NCI-H1694 (cell line): ENCODE data around the gene APOBEC3B.
"Not testable (repeated sequence)": the region's sequence is repeated elsewhere in the genome, so short reads cannot be mapped to it uniquely, and the experiment has no call there.

Experiments
- DNase-seq: peaks from one replicate; lab custom pipeline; 2025; lab: John Stamatoyannopoulos, UW

The APOBEC3B gene

DNA sequence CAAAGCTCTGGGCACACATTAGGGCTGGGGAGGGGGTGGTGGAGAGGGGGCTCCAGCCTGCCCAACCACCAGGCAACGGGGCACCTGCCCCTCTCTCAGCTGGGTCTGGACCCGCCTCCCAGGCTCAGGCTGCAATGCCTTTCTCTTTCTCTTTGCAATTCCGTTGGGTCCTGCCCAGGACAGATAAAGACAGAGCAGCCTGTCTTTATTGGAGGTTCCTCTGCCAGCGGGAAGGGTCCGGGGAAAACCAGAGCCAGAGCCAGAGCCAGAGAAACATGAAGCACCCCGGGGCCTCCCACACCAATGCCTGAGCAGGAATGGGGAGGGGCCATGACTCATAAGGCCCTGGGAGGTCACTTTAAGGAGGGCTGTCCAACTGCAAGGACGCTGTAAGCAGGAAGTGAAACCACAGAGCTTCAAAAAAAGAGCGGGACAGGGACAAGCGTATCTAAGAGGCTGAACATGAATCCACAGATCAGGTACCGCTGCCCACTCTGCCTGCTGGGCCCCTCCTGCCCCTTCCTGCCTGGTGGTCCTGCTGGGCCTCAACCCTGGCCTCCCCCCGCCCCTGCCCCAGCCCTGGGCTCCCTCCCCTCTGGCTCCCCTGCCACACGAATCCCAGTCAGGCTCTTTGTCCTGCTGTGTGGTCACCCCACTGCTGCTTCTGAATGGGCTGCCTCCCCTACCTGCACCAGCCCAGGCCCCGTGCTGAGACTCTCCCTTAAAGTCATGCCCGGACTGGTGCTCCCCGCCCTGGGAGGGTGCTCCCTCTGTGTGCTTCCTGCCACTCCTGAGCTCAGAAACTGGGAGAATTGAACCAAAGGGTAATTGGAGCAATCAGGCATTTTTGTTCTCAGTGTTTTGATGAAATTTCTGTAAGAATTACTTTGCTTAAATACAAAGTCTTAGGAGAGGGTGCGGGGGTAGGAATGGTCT is at the start of gene APOBEC3B:
APOBEC3B (plus strand) TSS at position 356 of the 936 bp plus-strand sequence; CDS start at position 463, 107 bp downstream.
- DNase-seq = no peak

DNA sequence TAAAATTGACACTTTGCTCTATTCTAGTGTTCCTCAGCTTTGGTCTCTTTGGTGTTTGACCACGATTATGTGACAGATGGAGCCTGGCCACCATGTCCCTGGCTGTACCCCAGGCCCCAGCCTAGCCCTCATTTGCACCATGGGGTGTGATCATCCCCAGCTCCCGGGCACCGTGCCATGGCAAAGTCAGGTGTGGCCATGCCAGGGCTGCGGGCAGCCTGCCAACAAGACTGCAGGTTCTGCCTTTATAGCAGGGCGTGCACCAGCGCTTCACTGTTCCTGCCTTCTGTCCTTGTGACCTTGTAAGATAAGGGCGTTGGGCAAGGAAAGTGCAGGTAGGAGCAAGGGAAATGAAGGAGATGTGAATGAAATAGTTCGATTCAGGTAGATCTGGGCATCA is 47.1 kb upstream of the APOBEC3B start:
- DNase-seq = peak; percentile 53

DNA sequence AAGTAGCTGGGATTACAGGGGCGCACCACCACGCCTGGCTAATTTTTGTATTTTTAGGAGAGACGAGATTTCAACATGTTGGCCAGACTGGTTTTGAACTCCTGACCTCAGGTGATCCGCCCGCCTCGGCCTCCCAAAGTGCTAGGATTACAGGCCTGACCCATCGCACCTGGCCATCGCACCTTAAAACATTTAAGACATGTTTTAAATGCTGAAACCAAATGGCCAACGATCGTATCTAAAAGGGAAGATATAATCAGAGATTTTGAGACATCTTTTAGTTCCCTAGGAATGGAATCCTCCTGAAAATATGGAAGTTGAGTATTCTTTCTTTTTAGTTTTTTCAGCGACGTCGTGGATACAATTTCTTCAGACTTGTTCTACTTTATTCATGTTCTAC is 46.5 kb upstream of the APOBEC3B start:
- no peak for DNase-seq

DNA sequence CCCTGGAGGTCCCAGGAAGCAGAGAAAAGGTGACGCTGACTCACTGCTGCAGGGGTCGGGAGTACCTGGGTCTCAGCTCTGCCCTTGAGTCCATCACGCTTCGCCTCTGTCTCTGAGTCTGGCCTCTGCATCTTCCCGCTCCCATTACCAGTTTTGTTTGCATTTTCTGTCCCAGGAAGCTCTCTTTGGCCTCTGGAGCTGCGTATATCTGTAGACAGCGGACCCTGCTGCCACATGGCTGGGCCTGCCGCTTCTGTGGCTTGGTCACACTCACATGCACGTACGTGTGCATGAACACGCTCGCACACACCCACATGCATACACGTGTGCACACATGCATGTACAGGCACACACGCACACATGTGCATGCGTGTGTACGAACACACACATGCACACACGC is 45.6 kb upstream of the APOBEC3B start:
- no peak for DNase-seq

DNA sequence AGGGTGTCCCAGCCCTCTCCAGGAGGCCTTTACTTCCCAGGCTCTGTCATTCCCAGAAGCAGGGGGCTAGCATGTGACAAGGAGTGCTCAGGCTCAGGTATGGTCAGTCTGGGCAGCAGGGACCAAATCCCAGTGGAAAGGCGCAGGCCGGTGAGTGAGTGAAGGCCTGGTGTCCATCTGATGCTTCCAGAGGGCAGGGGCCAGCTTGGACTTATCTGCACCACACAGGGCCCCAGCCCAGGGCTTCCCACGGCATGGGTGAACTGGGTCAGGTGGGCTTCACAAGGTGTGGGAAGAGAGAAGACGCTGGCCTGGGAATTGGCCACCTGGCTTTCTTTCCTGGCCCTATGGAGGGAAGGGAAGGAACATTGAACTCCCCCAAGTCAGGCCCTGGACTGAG is 45.1 kb upstream of the APOBEC3B start:
- DNase-seq = no peak

DNA sequence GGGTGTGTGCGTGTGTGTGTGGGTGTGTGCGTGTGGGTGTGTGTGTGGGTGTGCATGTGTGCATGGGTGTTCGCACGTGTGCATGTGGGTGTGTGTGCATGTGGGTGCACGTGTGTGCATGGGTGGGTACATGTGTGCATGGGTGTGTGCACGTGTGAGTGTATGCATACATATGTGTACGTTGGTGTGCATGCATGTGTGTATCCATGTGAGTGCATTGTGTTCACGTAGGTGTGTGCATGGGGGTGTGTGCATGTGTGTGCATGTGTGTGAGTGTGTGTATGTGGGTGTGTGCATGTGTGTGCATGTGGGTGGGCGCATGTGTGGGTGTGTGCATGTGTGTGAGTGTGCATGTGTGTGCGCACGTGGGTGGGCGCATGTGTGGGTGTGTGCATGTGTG is 44.6 kb upstream of the APOBEC3B start:
- no peak for DNase-seq

DNA sequence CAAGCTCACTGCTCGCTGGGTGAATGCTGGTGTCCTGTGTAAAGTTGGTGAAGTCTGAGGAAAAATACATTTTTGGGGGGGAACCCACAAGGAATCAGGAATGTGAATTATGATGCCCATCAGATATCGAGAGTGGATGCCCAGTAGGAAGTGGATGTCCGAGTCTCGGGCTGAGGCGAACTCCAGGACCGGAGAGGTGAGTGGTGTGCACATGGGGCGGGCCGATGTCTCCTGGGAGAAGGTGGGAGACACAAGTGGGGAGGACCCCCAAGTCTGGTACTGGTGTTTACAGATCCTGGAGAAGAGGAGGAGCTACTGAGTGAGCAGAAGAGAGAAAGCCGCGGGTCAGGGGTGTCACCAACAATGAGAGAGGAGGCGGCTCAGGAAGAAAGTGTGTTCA is 43.9 kb upstream of the APOBEC3B start:
- DNase-seq = no peak

DNA sequence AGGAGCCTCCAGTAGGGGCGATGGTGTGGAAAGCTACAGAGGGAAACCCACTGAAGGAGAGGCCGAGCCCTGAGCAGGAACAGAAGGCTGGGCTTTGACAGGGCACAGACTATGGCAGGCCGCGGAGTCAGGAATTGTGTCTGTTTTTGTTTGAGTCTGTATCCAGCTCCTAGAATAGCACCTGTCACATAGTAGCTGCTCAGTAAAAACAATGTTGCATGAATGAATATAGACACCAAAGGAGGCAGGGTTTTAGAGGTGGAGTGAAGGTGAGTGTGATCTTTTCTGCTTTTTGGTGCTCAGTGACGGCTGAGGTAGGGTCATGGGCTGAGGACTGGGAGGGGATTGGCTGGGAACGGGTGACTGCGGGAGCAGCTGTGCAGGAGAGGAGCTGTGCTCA is 43.2 kb upstream of the APOBEC3B start:
- no peak for DNase-seq

DNA sequence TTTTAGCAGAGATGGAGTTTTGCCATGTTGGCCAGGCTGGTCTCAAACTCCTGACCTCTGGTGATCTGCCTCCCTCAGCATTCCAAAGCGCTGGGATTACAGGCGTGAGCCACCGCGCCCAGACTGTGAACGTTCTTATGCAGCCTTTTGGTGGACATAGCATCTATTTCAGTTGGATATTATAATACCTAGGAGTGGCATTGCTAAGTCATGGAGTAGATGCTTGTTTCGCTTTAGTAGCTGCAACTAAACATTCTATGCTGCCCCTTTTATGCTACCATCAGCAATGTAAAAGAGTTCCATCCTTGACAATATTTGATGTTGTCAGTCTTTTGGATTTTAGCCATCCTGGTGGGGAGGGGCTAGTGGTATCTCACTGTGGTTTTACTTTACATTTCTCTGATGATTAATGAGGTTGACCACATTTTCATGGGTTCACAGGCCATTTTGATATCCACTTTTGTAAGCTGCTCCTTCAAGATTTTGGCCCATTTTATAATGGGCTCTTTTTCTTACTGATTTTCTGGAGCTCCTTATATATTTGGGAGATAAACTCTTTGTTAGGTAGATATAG is 41.2 kb upstream of the APOBEC3B start:
- no peak for DNase-seq

DNA sequence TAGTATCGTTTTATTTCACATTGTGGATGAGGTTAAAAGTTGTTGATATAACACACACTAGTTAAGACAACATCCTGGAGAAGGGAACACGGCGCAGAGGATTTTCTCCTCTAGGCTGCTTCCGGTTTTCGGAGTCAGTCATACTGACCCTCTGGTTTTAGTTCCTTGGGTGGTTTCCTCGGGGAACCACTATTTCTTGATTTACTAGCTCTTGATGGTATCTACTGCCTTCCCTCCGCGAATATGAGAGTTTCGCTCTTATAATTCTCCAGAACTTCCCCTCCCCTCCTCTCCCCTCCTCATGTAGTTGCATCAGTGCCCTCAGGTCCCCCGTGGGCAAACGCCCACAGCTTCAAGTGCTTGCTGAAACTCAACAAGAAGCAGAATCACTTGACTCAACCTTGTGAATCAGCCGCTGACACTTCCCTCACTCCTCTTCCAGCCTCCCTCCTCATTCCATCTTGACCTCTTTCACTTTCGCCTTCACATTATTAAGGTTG is 40.6 kb upstream of the APOBEC3B start:
- no peak for DNase-seq

DNA sequence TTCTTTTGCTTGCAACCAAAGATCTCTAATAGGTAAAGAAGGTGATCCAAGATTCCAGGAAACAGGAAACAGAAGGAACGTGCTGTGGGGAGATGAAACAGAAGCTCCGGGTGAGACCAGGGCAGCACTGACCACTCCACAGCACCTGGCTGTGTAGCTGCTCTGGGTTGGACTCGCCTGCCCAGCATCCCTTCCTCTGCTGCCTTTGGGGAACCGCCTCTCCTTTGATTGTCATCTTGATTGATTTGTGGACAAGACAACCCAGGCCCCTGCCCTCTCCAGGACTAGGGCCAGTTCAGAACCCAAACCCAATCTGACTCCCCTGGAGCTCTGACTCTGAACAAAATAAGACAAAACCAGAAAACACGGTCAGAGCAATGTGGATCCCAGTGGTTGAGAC is 39.4 kb upstream of the APOBEC3B start:
- no peak for DNase-seq

DNA sequence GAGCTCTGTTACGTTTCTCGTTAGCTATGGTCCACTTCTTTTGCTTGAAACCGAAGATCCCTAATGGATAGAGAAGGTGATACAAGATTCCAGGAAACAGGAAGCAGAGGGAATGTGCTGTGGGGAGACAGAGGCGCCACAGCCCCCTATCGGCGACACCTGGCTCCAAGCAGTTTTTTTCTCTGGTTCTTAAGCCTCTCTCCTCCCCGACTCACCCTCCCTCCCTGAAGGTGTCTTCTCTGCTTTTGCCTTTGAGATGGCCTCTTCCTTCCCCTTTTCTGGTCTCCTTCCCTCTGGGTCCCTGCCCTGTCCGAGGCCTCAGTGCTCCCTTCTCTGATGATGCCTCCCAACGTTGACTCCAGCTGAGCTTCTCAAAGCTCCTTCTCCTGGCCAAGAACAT is 38.9 kb upstream of the APOBEC3B start:
- DNase-seq = no peak

DNA sequence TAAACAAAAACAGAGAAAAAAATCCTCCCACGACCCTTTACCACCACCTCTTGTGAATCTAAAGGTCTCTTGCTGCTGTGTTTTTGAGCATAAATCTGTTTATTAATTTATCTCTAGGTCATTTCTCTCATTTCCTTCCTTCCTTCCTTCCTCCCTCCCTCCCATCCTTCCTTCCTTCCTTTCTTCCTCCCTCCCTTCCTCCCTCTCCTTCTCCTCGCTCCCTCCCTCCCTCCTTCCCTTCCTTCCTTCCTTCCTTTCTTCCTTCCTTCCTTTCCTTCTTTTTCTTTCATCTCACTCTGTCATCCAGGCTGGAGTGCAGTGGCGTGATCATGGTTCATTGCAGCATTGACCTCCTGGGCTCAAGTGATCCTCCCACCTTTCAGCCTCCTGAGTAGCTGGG is 38.3 kb upstream of the APOBEC3B start:
- no peak for DNase-seq

DNA sequence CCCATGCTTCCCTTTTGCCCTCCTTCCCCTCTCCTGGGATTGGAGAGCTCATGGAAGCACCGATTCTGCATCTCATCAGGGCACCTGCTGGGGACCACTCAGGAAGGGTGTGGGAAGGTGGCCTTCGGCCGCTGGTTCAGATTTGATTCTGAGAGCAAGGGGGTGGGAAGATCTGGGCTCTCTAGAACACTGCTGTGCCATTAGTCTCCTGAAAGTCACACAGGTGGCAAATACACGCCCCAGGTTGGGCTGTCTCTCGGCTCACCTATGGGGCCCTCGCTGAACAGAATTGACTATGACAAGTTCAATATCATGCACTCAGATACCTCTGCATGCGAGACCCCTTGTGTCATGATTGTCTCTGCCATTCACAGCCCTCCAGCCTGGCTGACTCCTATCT is 37.5 kb upstream of the APOBEC3B start:
- DNase-seq = no peak

DNA sequence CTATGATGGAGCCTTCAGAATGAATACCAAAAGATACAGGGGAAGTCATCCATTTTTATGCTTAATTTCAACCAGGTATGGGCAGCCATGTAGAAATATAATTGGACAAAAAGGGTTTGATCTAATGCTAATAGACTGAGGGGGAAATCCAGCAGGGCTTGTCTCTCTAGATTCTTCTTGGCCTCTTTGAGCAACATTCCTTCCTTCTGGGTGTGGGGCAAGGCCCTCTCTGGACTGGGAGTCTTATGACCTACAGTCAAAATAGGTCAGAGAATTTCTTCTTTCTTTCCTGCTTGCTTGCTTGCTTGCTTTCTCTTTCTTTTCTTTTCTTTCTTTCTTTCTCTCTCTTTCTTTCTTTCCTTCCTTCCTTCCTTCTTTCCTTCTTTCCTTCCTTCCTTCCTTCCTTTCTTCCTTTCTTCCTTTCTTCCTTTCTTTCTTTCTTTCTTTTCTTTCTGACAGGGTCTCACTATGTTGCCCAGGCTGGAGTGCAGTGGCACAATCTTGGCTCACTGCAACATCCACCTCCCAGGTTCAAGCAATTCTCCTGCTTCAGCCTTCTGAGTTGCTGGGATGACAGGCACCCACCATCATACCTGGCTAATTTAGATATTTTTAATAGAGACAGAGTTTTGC is 36.3 kb upstream of the APOBEC3B start:
- DNase-seq = not testable (repeated sequence)

DNA sequence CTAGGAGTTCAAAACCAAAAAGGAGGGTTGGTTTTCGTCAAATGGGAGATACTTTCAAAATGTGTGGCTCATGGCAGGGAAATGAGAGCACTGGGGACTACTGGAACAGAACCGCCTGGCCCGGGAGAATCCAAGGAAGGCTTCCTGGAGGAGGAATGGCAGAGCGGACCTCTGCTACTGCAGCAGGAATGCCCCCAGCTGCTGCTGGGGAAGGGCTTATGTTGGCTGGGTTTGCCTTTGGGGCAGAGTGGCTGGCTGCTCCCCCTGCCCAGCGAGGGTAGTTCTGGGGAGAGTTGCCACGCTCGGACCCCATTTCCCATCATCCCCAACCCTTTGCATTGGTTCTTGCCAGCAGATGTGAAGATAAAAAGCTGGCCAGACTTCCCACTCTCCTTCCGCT is 35.4 kb upstream of the APOBEC3B start:
- DNase-seq = no peak

DNA sequence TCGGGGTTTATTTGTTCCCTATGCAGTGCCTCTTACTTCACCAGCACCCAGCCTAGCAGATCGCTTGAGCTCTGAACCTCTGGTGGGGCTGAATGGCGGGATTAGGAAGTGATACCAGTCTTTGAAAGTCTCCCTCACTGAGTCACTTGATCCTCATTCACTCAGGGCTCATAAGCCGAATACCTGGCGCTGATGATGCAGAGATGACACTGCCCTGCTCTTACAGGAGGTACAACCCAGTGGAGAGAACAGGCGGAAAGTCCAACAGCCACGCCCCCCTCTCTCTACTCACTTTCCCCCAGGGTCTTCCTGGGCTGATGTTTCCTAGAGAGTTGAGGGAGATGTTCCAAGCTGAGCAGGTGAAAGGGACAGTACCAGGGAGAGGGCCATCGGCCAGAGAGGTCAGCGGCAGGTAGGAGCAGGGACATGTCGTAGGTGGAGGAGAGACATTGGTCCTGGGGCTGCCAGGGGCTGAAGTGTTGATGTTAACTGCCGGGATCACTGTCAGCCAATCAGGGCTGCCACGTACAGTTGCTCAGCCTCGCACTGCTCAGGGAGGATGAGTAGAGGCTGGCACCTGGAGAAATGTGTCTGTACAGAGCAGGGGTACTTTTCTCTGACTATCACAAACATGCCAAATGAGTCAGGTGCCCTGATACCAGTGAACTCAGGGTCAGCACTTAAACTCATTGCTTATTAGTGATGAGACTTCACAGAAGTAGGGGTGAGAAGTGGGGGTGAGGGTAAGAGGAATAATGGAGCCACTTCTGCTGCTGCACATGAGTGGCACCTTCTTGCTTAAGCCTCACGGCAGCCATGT is 34.6 kb upstream of the APOBEC3B start:
- no peak for DNase-seq

DNA sequence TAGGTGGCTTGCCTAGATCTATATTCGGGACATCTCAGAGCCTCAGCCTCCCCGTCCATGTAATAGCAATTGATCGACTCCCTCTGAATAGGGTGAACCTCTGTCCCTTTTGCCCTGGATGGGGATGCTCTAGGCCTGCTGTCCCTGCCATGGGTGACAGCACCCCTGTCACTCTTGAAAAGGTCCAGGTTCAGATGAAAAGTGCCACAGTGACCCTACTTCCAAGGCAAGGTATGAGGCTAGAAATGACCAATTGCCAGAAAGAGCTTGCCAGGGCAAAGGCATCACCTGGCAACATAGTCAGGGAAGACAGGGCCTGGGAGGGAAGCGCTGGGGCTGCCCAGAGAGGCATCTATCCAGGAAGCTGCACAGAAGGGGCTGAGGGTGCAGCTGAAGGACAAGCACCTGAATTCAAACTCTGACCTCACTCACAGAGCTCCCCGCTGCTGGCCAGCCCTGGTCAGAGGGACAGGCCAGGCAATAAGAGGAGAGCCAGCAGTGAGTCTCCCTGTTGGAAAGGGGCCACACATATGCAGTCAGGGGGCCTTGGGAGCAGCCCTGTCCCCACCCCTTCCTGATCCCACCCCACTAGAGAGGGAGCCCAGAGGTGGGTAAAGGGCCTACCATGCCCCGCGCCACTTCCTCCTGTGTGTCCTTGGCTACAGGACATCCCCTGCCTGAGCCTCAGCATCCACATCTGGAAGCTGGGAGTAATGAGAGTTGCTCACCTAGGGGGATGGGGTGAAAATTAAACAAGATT is 33.8 kb upstream of the APOBEC3B start:
- no peak for DNase-seq

DNA sequence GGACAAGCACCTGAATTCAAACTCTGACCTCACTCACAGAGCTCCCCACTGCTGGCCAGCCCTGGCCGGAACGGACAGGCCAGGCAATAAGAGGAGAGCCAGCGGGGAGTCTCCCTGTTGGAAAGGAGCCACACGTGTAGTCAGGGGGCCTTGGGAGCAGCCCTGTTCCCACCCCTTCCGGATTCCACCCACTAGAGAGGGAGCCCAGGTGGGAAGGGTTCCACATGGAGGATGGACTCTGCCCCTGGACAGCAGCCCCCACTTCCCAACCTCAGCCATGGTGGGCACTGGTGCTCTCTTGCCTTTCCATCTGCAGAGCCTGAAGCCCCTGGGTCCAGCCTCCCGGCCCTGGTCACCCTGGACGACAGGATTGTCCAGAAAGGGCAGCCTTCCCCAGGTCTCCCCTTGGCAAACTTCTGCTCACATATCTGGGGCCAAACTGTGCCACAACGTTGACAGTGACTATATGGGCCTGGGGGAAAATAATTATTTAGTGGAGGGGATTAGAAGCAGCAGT is 32.2 kb upstream of the APOBEC3B start:
- DNase-seq = no peak

DNA sequence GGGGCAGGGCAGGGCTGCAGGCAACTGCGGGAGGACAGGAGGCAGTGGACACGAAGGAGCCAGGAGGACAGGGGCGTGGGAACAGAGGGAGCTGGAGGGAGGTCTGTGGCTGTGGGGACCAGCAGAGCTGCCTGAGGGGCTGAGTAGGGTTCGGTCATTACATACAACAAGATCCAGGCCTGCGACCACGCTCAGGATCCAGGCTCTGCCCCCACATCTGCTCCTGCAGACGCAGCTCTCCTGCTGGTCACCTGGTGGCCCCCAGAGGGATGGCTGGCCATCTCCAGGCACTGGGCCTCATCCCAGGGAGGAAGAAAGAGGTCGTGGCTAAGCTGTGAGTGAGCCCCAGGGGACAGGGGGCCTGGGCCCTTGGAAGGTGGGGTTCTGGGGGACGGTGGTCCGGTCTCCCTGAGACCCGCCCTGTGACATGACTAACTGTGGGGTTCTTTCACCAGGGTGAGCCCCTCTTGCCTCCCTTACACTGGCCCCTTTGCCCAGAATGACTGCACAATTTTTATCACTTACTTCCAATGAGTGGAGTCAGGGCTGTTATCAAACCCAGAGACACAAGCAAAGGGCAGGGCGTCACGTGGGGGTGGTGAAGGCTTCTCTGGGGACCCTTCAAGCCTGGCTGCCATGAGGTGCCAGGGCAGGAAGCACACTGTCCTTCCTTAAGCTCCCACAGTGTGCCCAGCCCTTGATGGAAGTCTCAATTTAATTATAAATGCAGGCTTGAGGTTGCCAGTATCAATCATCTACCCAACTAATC is 31.4 kb upstream of the APOBEC3B start:
- no peak for DNase-seq
